ENCODE results near the gene PGM3.

DNA sequence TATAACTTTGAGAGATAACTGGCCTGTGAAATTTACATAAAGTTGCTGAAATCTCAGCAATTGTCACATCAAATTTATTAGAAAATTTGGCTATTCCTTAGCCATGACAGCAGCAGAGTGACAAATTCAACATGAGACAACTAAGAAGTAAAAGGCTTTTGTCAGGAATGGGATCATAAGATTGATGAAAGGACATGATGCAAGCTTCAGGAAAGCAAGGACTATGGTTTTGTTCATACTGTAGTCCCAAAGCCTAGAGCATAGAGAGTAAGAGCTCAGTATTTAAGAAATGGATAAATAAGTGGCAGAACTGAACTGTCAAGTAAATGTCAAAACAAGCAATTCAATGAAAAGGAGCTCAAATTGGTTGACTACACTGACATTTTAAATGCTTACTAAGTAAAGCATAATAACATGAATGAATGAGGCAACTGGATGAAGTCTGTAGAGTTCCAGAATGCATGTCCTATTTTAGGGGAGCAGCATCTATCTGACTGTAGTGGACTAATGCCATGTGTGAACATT is 12.6 kb downstream of the PGM3 start:
- TF ChIP-seq, protein P1, sequence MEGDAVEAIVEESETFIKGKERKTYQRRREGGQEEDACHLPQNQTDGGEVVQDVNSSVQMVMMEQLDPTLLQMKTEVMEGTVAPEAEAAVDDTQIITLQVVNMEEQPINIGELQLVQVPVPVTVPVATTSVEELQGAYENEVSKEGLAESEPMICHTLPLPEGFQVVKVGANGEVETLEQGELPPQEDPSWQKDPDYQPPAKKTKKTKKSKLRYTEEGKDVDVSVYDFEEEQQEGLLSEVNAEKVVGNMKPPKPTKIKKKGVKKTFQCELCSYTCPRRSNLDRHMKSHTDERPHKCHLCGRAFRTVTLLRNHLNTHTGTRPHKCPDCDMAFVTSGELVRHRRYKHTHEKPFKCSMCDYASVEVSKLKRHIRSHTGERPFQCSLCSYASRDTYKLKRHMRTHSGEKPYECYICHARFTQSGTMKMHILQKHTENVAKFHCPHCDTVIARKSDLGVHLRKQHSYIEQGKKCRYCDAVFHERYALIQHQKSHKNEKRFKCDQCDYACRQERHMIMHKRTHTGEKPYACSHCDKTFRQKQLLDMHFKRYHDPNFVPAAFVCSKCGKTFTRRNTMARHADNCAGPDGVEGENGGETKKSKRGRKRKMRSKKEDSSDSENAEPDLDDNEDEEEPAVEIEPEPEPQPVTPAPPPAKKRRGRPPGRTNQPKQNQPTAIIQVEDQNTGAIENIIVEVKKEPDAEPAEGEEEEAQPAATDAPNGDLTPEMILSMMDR (IDR thresholded peaks at IDR 0.05): no peak
- no peak for TF ChIP-seq ZFX (IDR thresholded peaks at IDR 0.05; ENCODE audit: borderline replicate concordance)

Measured in 22Rv1 (cell line).